Body of pancreas (tissue), 4 donors: ENCODE measurements around the gene CYTH1.

Source experiments
- CTCF ChIP-seq, 7 experiments: fragments of 450-650 bp in 4 of 7; fragments of 200-600 bp in 3 of 7; sonication (generic) in 3 of 7; IDR thresholded peaks; one replicate each; pipeline ENCODE4 v1.5.1; 2016 to 2019; ENCODE audit warnings: antibody characterized with exemption in 7 of 7
- POLR2A ChIP-seq, 3 donors: fragments of 450-650 bp; IDR thresholded peaks; one replicate each; pipeline ENCODE4 v1.6.1; 2016; ENCODE audit warnings: antibody characterized with exemption in 3 of 3, mild to moderate bottlenecking in 2 of 3

- TF ChIP-seq CTCF (IDR thresholded peaks at IDR 0.05) (no peak), POLR2A (IDR thresholded peaks at IDR 0.05) (no peak)
These were observed 66.2 kb downstream of the CYTH1 start for GRCh38 chr17:78715876-78716275.
